BLaER1 (cell line): ENCODE data around the gene MIB1.

Experiments used
- H3K27ac ChIP-seq: shearing (Covaris generic); formaldehyde crosslinking; 2 replicates; pipeline ENCODE4 v1.8.1; 2022
- H3K27me3 ChIP-seq: shearing (Covaris generic); formaldehyde crosslinking; 2 replicates; pipeline ENCODE4 v1.8.1; 2022
- H3K36me3 ChIP-seq: shearing (Covaris generic); formaldehyde crosslinking; 2 replicates; pipeline ENCODE4 v1.8.1; 2022
- H3K4me1 ChIP-seq: shearing (Covaris generic); formaldehyde crosslinking; 2 replicates; pipeline ENCODE4 v1.8.1; 2022
- H3K4me2 ChIP-seq: shearing (Covaris generic); formaldehyde crosslinking; 2 replicates; pipeline ENCODE4 v1.8.1; 2022
- H3K4me3 ChIP-seq: shearing (Covaris generic); formaldehyde crosslinking; 2 replicates; pipeline ENCODE4 v1.8.1; 2022
- H3K9ac ChIP-seq: shearing (Covaris generic); formaldehyde crosslinking; 2 replicates; pipeline ENCODE4 v1.8.1; 2022
- H3K9me3 ChIP-seq: shearing (Covaris generic); formaldehyde crosslinking; 2 replicates; pipeline ENCODE4 v1.8.1; 2022
- H4K20me1 ChIP-seq: shearing (Covaris generic); formaldehyde crosslinking; 2 replicates; pipeline ENCODE4 v1.8.1; 2022
- Cebpa-rat ChIP-seq: shearing (Covaris generic); IDR thresholded peaks from 2 replicates; pipeline ENCODE4 v1.8.1; 2022

MIB1 gene

GRCh38 chr18:21918693-21919092 is 178.1 kb downstream of the MIB1 start:
- no peaks in the 10 kb centered on the region for H3K4me1 ChIP-seq
- H4K20me1 ChIP-seq = no peaks in the 10 kb centered on the region

More at GRCh38 chr18:21918693-21919092, 178.1 kb downstream of the MIB1 start:
- Histone ChIP-seq H3K4me3 (no peak overlapping the region), H3K27ac (no peak overlapping the region), H3K9me3 (peaks cover 15% of the 10 kb centered on the region; the same call in 1 of the 2 replicates), H3K36me3 (no peaks in the 10 kb centered on the region), H3K4me2 (no peak overlapping the region), H3K9ac (no peak overlapping the region), H3K27me3 (no peaks in the 10 kb centered on the region)
- no peak for TF ChIP-seq Cebpa-rat
